Lower leg skin (tissue), 4 donors: ENCODE measurements around the gene RPS16. TPM values are rescaled to one million over a fixed set of nuclear protein-coding genes. Genes with fewer than 3 reads are reported as not detected.

ENCODE experiments used
- DNase-seq, 2 donors: peaks; one replicate each; pipeline ENCODE4 v3.0.0-alpha.2; 2019; ENCODE audit warnings: low spot score in 2 of 2
- H3K4me3 ChIP-seq: fragments of 200-600 bp; sonication (generic); 2 replicates; pipeline ENCODE4 v1.5.1; 2017; ENCODE audit warnings: mild to moderate bottlenecking, low read depth; ENCODE audit not compliant: poor library complexity, severe bottlenecking
- POLR2A ChIP-seq, 2 donors: fragments of 450-650 bp; IDR thresholded peaks; one replicate each; pipeline ENCODE4 v1.6.1; 2016 to 2017; ENCODE audit warnings: antibody characterized with exemption in 2 of 2, mild to moderate bottlenecking in 1 of 2, moderate library complexity in 1 of 2
- WGBS, 2 donors: methylation state at CpG; one replicate each; pipeline ENCODE4 v1.1.5; 2018; 5-methylcytosine and 5-hydroxymethylcytosine counted together
- intact Hi-C: fragments of 100-400 bp; cut with DNase I; formaldehyde crosslinking; loops from one replicate; pipeline ENCODE4 v1.15.0; 2023; ENCODE audit warnings: low total_unique reads
- total RNA-seq, 4 donors: library from RNA; depleted of rRNA; stranded (reverse); fragments of >200 nt; gene quantifications; one replicate each; pipeline ENCODE4 v1.1.0, GENCODE V29; 2016
- TF ChIP-seq, protein P1 (sequence below), 3 donors: fragments of 450-650 bp; IDR thresholded peaks; one replicate each; pipeline ENCODE4 v1.5.1; 2016; ENCODE audit warnings: antibody characterized with exemption in 3 of 3, mild to moderate bottlenecking in 3 of 3, moderate library complexity in 2 of 3

The RPS16 gene
- 1,000 to 10,000 TPM; 1,726 to 3,026 (median 2,088) TPM for total RNA-seq

DNA sequence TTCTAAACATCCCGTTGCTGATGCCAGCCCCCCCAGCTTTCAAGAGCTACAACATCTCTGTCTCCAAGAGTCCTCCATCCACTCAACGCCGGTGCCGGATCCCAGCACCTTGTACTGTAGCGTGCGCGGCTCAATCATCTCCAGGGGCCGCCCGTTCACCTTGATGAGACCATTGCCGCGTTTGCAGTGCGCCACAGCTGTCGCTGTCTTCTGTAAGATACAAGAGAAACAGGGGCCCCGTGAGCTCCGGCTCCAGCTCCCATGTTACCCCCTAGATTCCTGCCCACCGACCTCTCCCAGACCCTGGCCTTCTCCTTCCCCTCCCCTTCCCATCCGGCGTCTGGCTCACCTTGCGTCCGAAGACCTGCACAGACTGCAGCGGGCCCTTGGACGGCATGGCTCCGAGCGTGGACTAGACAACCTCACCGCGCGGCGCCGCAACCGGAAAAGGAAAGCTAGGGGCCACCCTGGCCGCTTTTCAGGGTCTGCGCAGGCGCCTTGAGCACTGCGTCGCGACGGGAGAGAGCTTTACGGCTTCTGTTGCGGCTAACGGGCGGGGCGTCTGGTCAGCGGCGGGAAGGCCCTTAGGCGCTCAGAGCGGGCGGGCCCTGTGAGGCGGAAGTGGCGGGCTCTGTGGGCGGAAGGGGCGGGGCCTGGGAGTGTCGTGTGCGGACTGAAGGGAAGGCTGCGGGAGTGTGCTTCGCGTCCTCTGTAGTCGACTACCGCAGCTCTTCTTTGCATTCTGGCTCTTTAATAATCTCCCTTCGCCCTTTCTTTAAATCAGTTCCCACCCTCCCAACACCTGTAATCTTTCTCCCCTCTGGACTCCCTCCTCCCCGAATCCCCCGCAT is at the start of gene RPS16:
TSS of gene RPS16 (minus strand) at position 451 of the 851 bp plus-strand sequence. CDS start at position 397, 54 bp downstream.
- intact Hi-C loops: no loop called here
- DNase-seq: peak; percentile 97 to 100
- WGBS, 2 donors: 0 to 1% methylated on average over 47 to 60 of the region's 61 CpGs

DNA sequence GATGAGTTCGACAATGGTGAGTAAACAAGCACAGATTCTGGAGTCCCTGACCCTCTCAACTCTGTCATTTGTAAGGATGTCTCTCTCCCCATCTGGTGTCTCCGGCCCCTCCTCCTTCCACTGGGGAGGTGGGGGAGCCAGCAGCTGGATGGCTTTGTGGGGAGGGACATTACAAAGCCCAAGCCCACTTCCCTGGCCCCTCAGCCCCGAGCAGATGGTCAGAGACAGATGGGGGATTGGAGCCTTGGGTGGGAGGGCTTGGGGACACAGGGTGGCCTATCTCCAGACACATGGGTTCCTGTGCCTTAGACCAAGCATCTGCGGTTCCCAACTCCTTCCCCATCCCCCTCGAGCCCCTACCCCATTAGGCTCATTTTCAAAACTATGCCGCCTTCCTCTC is 47.4 kb upstream of the RPS16 start:
- no peak for DNase-seq
- intact Hi-C loops: no loop called here
- no peak overlapping the region for H3K4me3 ChIP-seq
- TF ChIP-seq, protein P1, sequence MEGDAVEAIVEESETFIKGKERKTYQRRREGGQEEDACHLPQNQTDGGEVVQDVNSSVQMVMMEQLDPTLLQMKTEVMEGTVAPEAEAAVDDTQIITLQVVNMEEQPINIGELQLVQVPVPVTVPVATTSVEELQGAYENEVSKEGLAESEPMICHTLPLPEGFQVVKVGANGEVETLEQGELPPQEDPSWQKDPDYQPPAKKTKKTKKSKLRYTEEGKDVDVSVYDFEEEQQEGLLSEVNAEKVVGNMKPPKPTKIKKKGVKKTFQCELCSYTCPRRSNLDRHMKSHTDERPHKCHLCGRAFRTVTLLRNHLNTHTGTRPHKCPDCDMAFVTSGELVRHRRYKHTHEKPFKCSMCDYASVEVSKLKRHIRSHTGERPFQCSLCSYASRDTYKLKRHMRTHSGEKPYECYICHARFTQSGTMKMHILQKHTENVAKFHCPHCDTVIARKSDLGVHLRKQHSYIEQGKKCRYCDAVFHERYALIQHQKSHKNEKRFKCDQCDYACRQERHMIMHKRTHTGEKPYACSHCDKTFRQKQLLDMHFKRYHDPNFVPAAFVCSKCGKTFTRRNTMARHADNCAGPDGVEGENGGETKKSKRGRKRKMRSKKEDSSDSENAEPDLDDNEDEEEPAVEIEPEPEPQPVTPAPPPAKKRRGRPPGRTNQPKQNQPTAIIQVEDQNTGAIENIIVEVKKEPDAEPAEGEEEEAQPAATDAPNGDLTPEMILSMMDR (IDR thresholded peaks at IDR 0.05): no peak
- TF ChIP-seq POLR2A (IDR thresholded peaks at IDR 0.05): no peak
- WGBS, 2 donors: 73 to 78% methylated on average over 6 of the region's 6 CpGs

More for the DNA sequence above, at the start of gene RPS16:
- peak in 1 of 2 donors; percentile 75 for TF ChIP-seq POLR2A (IDR thresholded peaks at IDR 0.05)
- TF ChIP-seq, protein P1 (IDR thresholded peaks at IDR 0.05): no peak
- peak within 1 kb of the TSS; percentile 83 for H3K4me3 ChIP-seq

DNA sequence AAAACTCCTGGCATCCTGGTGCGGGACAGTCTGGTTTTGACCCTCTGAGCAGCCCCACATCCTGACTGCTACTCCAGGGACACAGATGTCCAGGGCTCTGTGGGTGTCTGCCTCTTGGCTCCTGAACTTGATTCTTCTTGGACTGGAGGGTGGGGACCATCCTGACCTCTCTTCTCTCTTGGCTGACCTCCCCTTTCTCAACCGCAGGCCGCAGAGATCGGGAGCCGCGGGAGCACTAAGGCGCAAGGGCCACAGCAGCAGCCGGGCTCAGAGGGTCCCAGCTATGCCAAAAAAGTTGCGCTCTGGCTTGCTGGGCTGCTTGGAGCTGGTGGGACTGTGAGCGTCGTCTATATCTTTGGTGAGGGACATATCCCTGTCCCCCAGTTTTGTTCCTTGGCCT is 45.9 kb upstream of the RPS16 start:
- no peak for TF ChIP-seq POLR2A (IDR thresholded peaks at IDR 0.05)
- TF ChIP-seq, protein P1 (IDR thresholded peaks at IDR 0.05): no peak
- no peak for DNase-seq
- intact Hi-C loops: no loop called here
- 69 to 78% methylated on average over 11 of the region's 11 CpGs for WGBS, 2 donors
- peak overlapping the region; percentile 99 for H3K4me3 ChIP-seq

DNA sequence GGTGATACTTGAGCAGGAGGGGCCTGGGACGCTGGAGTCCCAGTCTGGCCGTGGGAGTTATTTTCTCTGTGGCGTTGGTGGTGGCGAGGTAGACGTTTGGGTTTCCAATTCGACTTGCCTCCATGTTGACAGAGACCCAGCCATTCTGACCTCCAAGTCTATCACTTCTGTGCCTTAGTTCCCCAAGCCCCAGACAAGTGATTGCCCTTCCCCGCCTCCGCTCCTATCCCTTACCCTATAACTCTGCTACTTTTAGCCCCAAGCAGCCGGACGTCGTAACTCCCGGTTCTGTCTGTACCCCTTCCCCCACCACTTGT is 45.4 kb upstream of the RPS16 start:
- intact Hi-C loops: no loop called here
- 0 to 1% methylated on average over 12 of the region's 12 CpGs for WGBS, 2 donors
- H3K4me3 ChIP-seq: peak overlapping the region; percentile 99
- TF ChIP-seq, protein P1 (IDR thresholded peaks at IDR 0.05): no peak
- TF ChIP-seq POLR2A (IDR thresholded peaks at IDR 0.05): no peak
- no peak for DNase-seq

DNA sequence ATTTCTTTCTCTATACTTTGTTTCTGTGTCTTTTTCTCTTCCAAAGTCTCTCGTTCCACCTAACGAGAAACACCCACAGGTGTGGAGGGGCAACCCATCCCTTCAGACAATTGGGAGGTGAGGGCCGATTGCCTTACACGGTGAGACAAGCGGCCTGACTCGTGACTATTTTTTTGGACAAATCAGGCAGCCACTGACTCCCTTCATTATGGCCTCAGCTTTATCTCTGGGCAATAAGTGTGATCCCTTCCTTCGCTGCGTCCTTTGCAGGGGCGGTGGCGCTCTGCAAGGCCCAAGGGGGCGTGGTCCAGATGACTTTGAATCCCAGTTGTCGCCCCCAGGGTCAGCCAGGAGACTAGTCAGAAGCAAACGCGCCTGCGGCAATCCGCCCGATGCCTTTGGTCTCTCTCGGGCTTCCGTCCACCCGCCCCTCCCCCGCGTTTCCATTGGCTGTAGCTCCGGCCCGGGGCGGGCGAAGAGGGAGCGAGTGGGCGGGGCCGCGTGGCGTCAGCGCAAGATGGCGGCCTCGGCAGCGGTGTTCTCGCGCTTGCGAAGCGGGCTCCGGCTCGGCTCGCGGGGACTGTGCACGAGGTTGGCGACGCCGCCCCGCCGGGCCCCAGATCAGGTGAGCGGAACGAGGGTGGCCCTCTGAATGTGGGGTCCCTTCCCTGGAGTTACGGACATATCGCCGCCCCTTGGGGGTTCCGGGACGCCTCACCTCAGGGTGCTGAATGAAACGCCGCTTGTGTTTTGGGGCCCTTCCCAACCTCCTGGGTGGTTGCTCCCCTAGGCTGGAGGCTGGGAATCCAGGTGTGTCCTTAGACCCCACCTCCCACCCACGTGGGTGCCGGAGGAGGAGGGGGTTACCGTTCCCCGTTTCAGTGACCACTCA is 44.8 kb upstream of the RPS16 start, which contains the start of gene TIMM50:
TSS of gene TIMM50 (plus strand) at position 502 of the 892 bp plus-strand sequence. CDS start at position 518, 16 bp downstream.
- intact Hi-C loops: no loop called here
- WGBS, 2 donors: 1% methylated on average over 29 to 47 of the region's 62 CpGs
- peak in 1 of 2 donors; percentile 42 for TF ChIP-seq POLR2A (IDR thresholded peaks at IDR 0.05)
- TF ChIP-seq, protein P1 (IDR thresholded peaks at IDR 0.05): no peak
- peak within 1 kb of the TSS; percentile 99 for H3K4me3 ChIP-seq
- DNase-seq: peak; percentile 95 to 99
